ENCODE results near the gene KIF3B. TPM values are rescaled to one million over a fixed set of nuclear protein-coding genes. Genes with fewer than 3 reads are reported as not detected.
"Not testable (repeated sequence)": the region's sequence is repeated elsewhere in the genome, so short reads cannot be mapped to it uniquely, and the experiment has no call there.

The KIF3B gene
- total RNA-seq, 2 experiments from 2014 or later = 27.4 to 27.6 TPM

DNA sequence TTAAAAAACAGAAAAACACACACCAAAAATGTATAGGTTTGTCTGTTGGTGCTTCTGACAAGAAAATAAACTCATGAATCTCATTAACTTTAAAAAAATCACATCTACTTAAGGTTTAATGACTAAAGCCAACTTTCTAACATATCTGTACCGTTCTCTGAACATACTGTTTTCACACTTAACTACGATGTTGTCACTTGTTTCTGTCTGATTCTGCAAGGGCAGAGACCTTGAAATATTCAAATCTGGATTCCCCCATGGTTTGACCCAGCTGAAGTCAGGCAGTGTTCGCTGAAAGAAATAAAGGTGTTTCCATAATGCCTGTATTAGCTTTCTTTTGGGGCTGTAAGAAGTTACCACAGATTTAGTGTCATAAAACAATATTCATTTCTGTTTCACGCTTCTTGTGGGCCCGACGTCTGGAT lies 78.0 kb downstream of the KIF3B start:
- CTCF ChIA-PET = interaction anchor here (1.0 to 1.4 kb wide), 3 partner anchors 11 to 403 kb away, joined by 3 to 5 read pairs (median 3); no protein-coding TSS in a partner anchor
- peaks cover 42% of the 10 kb centered on the region for H3K4me1 Mint-ChIP-seq (ENCODE audit: low read depth)
- intact Hi-C loops (cut with micrococcal nuclease) = loop anchor here (1.0 to 5.0 kb wide), 12 partner anchors 11 to 633 kb away; partner anchors contain the start of genes BCL2L1, NOL4L and TM9SF4
- H3K4me3 Mint-ChIP-seq = peak overlapping the region; percentile 11
- peaks cover 15% of the 10 kb centered on the region for H3K36me3 Mint-ChIP-seq (ENCODE audit: low read depth)
- H3K27me3 Mint-ChIP-seq (ENCODE audit: low read depth) = no peaks in the 10 kb centered on the region
- DNase-seq = peak; percentile 61
- H3K9me3 Mint-ChIP-seq = no peaks in the 10 kb centered on the region
- H3K27ac Mint-ChIP-seq = peak overlapping the region; percentile 92

DNA sequence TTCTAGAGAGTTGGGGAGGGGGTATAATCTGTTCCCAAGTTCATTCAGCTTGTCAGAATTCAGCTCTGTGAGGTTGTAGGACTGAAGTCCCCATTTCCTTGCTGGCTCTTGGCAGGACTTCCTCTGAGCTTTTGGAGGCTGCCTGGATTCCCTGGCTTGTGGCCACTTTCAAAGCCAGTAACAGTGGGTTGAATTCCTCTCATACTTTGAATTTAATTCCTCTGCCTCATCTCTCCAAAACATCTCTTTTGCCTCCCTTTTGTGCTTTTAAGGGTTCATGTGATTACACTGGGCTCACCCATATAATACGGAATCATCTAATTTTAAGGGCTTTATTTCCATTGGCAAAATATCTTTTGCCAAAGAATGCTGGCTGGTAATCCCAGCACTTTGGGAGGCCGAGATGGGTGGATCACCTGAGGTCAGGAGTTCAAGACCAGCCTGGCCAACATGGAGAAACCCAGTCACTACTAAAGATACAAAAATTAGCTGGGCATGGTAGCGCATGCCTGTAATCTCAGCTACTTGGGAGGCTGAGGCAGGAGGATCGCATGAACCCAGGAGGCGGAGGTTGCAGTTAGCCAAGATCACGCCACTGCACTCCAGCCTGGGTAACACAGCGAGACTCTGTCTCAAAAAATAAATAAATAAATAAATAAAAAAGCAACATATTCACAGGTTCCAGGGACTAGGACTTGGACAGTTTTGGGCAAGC lies 78.6 kb downstream of the KIF3B start:
- H3K9me3 Mint-ChIP-seq; DNase-seq; H3K27me3 Mint-ChIP-seq (ENCODE audit: low read depth): not testable (repeated sequence)
- intact Hi-C loops (cut with micrococcal nuclease) = loop anchor here (1.0 to 5.0 kb wide), 12 partner anchors 10 to 634 kb away; partner anchors contain the start of genes BCL2L1, NOL4L and TM9SF4
- Mint-ChIP-seq H3K36me3 (ENCODE audit: low read depth) (peaks cover 17% of the 10 kb centered on the region), H3K27ac (peak overlapping the region; percentile 92), H3K4me3 (peak overlapping the region; percentile 11), H3K4me1 (ENCODE audit: low read depth) (peaks cover 48% of the 10 kb centered on the region)
- CTCF ChIA-PET = interaction anchor here (0.7 to 1.4 kb wide), 6 partner anchors 11 to 403 kb away, joined by 3 to 6 read pairs (median 4); no protein-coding TSS in a partner anchor

DNA sequence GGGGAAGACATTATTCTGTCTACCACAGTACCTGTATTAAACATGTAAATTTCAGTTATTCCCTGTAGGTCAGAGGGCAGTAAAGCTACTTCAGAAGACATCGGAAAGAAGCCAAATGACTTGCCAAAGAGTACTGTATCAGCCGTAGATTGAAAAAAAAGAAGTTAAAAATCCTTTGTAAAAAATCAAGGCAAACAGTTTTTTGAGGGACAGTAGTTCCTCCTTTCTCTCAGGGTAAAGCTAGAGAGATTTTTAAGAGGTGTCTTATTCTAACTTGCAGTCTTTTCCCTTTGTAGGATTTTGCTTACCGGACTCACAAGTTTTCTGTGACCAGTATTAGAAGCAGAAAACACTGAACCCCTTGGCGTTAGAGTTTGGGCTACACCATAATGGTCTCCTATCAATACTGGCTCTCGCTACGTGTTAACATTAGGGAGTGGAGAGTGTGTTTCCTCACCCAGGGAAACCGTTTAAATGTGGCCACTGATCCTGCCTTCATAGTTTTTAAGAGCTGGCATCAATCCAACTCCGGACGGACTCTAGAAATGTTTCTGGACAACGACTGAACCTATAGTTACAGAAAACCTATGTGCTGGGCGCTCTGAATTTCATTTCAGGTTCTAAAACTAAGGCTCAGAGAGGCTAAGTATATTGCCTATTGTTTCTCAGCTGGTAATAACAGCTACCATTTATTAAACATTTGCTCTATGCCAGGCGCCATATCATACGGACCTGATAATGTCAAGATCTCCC lies 79.3 kb downstream of the KIF3B start:
- peaks cover 18% of the 10 kb centered on the region for H3K36me3 Mint-ChIP-seq (ENCODE audit: low read depth)

DNA sequence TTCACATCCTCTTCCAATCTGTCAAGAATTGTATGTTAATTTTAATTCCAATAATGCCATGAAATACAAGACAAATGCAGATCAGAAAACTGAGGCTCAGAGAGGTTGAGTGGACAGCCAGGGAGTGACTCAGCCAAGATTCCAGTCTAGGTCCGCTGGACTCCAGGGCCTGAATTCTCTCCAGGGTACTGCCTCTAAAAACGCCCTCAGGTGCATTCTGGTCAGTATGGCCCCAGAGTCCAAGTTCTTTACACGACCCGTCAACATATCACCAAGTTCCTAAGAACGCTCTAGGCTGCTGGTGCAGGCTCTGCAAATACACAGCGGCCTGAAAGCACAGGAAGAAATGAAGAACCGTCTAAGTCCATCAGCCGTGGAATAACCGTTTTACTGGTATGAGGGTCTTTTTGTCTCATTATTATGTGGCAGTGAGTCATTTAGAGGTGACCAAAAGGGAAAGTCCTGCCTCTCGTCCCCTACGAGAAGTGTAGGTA lies 80.0 kb downstream of the KIF3B start:
- intact Hi-C loops (cut with micrococcal nuclease) = loop anchor here (5.0 kb wide), 3 partner anchors 230 to 615 kb away; partner anchors contain the start of genes NOL4L and TM9SF4
- H3K4me3 Mint-ChIP-seq = peak overlapping the region; percentile 97
- H3K27ac Mint-ChIP-seq = peak overlapping the region; percentile 100
- H3K36me3 Mint-ChIP-seq (ENCODE audit: low read depth) = peaks cover 18% of the 10 kb centered on the region
- peaks cover 61% of the 10 kb centered on the region for H3K4me1 Mint-ChIP-seq (ENCODE audit: low read depth)
- H3K9me3 Mint-ChIP-seq = no peaks in the 10 kb centered on the region
- DNase-seq = no peak
- no peaks in the 10 kb centered on the region for H3K27me3 Mint-ChIP-seq (ENCODE audit: low read depth)
- CTCF ChIA-PET = no interaction called here

More for the DNA sequence above, 79.3 kb downstream of the KIF3B start:
- Mint-ChIP-seq H3K27me3 (ENCODE audit: low read depth) (no peaks in the 10 kb centered on the region), H3K4me3 (peak overlapping the region; percentile 97), H3K4me1 (ENCODE audit: low read depth) (peaks cover 55% of the 10 kb centered on the region), H3K9me3 (no peaks in the 10 kb centered on the region), H3K27ac (peak overlapping the region; percentile 100)
- DNase-seq = no peak
- CTCF ChIA-PET = interaction anchor here (0.5 to 1.4 kb wide), 6 partner anchors 10 to 404 kb away, joined by 3 to 6 read pairs (median 4); no protein-coding TSS in a partner anchor
- intact Hi-C loops (cut with micrococcal nuclease) = loop anchor here (5.0 kb wide), 3 partner anchors 231 to 616 kb away; partner anchors contain the start of genes NOL4L and TM9SF4

DNA sequence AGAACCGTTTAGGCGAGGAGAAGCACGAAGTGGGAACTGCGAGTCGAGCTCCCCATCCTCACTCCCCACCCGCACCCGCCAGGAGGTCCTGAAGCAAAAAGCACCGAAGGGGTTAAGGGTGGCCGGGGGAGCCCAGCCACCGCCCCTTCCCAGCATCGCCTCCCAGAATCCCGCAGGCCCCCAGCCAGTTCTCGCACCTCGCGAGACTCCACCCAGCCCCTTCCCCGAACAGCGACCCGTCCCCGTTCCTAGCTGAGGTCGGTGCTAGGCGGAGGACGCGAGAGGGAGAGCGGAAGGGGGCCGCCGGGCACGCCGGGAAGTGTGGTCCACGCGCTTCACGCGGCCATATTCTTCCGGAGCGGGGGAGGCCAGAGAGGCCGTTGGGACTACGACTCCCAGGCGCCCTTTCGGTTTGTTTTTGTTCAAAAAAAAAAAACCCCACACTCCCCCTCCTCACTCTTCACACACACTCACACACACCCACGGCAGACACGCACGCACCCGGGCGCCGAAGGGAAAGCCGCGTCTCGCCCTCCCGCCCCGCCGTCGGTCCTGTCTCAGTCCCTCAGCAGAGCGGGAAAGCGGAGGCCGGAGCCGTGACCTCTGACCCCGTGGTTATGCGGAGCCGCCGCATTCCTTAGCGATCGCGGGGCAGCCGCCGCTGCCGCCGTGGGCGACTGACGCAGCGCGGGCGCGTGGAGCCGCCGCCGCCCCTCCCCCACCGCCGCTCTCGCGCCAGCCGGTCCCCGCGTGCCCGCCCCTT lies 80.6 kb downstream of the KIF3B start, which contains the start of gene ASXL1:
ASXL1 (plus strand) TSS at position 463 of the 763 bp plus-strand sequence. CDS start 445 bp downstream, outside the sequence.
- H3K36me3 Mint-ChIP-seq (ENCODE audit: low read depth) = peaks cover 20% of the 10 kb centered on the region

DNA sequence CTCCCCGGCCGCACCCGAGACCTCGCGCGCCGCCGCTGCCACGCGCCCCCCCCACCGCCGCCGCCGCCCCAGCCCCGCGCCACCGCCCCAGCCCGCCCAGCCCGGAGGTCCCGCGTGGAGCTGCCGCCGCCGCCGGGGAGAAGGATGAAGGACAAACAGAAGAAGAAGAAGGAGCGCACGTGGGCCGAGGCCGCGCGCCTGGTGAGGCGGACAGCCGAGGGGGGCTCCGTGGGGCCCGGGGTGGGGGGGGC lies 81.1 kb downstream of the KIF3B start:
- Mint-ChIP-seq H3K4me3 (no peak overlapping the region), H3K36me3 (ENCODE audit: low read depth) (peaks cover 20% of the 10 kb centered on the region), H3K4me1 (ENCODE audit: low read depth) (peaks cover 72% of the 10 kb centered on the region), H3K9me3 (no peaks in the 10 kb centered on the region), H3K27ac (no peak overlapping the region), H3K27me3 (ENCODE audit: low read depth) (no peaks in the 10 kb centered on the region)
- CTCF ChIA-PET = interaction anchor here (0.9 to 2.0 kb wide), 4 partner anchors 11 to 154 kb away, joined by 3 to 4 read pairs (median 4); no protein-coding TSS in a partner anchor
- intact Hi-C loops (cut with micrococcal nuclease) = loop anchor here (1.0 to 5.0 kb wide), 5 partner anchors 154 to 614 kb away; partner anchors contain the start of genes NOL4L and TM9SF4
- DNase-seq = no peak

More for the DNA sequence above, 80.6 kb downstream of the KIF3B start, which contains the start of gene ASXL1:
- CTCF ChIA-PET = interaction anchor here (0.7 to 2.0 kb wide), 3 partner anchors 72 to 150 kb away, joined by 3 to 4 read pairs (median 3); no protein-coding TSS in a partner anchor
- H3K4me1 Mint-ChIP-seq (ENCODE audit: low read depth) = peaks cover 67% of the 10 kb centered on the region
- H3K27ac Mint-ChIP-seq = peak within 1 kb of the TSS; percentile 100
- H3K9me3 Mint-ChIP-seq = no peaks in the 10 kb centered on the region
- H3K4me3 Mint-ChIP-seq = peak within 1 kb of the TSS; percentile 97
- DNase-seq = peak; percentile 97
- intact Hi-C loops (cut with micrococcal nuclease) = loop anchor here (1.0 to 5.0 kb wide), 5 partner anchors 154 to 614 kb away; partner anchors contain the start of genes NOL4L and TM9SF4
- no peaks in the 10 kb centered on the region for H3K27me3 Mint-ChIP-seq (ENCODE audit: low read depth)

DNA sequence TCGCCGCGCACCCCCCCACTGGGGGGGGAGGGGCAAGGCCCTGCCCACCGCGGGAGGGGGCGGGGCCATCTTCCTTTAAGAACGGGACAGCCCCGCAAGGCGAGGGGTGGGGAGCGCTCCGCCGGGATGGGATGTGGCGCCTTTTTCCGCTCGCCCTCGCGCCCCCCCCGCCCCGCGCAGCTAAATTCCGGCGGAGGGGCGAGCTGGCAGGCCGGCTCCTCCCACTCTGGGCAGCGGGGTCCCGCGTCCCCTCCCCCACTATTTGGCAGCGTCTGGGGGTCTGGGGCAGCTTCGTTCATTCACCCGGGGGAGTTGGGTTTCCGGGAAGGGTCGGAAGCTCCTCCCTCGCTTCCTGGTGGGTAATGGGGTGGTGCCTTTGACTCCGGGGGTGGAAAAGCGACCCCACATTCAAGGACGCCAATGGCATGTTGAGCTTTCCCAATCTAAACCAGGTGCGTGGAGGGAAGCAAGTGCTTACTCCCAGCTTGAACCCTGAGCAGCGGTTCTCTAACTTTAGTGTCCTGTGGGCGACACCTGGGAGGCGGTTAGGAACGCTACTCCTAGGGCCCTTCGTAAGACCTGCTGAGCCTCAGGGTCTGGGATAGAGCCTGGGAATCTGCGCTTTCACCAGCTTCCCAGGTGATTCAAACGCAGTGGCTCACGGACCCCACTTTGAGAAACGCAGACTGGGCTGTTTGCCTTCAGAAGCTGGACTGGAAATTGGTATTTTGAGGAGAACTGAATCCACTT lies 81.6 kb downstream of the KIF3B start:
- peak overlapping the region; percentile 93 for H3K4me3 Mint-ChIP-seq
- H3K36me3 Mint-ChIP-seq (ENCODE audit: low read depth) = peaks cover 20% of the 10 kb centered on the region
- DNase-seq = peak; percentile 86
- no peaks in the 10 kb centered on the region for H3K27me3 Mint-ChIP-seq (ENCODE audit: low read depth)
- H3K4me1 Mint-ChIP-seq (ENCODE audit: low read depth) = peaks cover 73% of the 10 kb centered on the region
- H3K27ac Mint-ChIP-seq = peak overlapping the region; percentile 95
- CTCF ChIA-PET = interaction anchor here (0.7 to 2.0 kb wide), 10 partner anchors 10 to 328 kb away, joined by 3 to 4 read pairs (median 3); no protein-coding TSS in a partner anchor
- H3K9me3 Mint-ChIP-seq = no peaks in the 10 kb centered on the region
- intact Hi-C loops (cut with micrococcal nuclease) = loop anchor here (1.0 to 5.0 kb wide), 6 partner anchors 155 to 613 kb away; partner anchors contain the start of genes NOL4L and TM9SF4

DNA sequence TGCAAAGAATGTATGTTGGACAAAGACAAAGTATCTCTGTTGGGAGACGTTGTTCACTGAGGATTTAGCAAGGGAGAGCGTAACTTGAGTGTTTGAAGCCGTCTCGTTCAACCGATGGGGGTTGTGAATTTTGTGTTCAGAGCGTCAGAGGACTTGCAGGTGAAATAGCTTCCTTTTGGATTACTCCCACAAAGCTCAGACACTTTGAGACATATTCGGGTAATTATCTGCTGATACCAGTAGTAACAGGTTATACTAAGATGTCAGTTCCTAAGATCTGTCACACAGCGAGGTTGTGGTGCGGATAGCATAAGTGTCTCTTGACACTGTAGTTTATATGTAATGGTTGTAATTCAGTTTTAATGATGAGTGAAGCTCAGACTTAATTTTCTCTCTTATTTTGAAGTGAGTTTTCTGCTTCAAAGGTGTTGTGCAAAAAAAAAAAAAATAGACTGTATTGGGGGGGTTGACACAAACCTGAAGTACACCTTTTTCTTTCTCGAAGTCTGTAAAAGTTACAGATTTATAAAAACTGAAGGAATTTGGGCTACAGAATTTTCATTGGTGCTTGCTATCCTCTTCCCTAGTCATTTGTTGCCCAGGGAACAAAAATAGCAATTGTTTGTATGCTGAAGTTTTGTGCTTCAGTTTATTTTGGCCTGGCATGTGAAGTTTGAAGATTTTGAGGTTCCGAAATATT lies 82.3 kb downstream of the KIF3B start:
- no peaks in the 10 kb centered on the region for H3K27me3 Mint-ChIP-seq (ENCODE audit: low read depth)
- peak overlapping the region; percentile 93 for H3K4me3 Mint-ChIP-seq
- H3K9me3 Mint-ChIP-seq = no peaks in the 10 kb centered on the region
- CTCF ChIA-PET = interaction anchor here (0.7 to 2.0 kb wide), 9 partner anchors 10 to 329 kb away, joined by 3 to 4 read pairs (median 3); no protein-coding TSS in a partner anchor
- peak overlapping the region; percentile 95 for H3K27ac Mint-ChIP-seq
- H3K4me1 Mint-ChIP-seq (ENCODE audit: low read depth) = peaks cover 70% of the 10 kb centered on the region
- H3K36me3 Mint-ChIP-seq (ENCODE audit: low read depth) = peaks cover 20% of the 10 kb centered on the region
- DNase-seq = peak; percentile 46
- intact Hi-C loops (cut with micrococcal nuclease) = loop anchor here (1.0 to 5.0 kb wide), 4 partner anchors 181 to 613 kb away; partner anchors contain the start of genes NOL4L and TM9SF4

DNA sequence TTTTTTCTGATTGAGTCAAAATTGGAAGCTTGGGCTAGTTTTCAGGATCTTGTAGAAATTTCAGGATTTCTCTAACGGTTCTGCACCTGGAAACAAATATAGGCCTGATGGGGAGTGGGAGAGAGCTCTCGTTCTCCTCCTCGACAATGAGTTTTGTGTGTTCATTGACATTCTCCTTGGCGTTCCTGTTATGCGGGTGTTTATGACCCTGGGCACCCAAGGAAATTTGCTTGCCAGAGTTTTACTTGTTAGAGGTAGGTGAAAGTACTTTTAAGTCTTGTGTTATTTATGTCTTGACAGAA lies 82.8 kb downstream of the KIF3B start:
- H3K36me3 Mint-ChIP-seq (ENCODE audit: low read depth) = peaks cover 20% of the 10 kb centered on the region

DNA sequence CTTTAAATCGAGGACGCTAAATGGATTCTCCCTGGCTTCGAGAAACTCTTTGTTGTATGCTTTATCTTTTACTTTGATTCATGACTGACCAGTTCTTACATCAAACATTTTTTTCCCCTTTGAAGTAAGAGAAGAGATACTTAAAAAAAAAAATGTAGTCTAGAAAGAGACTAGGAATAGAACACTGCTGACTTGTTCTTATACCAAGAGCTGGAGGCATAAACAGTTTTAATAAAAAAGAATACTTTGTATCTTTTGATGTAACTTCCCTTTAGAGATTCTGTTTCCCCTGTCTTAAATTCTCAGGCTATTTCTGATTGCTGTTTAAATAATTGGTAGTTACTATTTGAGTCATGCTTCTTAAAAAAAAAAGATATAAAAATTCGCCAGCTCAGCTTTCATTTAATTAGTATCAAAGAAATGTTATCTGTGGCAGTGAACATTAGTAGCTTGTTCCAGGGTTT lies 85.5 kb downstream of the KIF3B start:
- CTCF ChIA-PET = interaction anchor here (0.6 kb wide), 1 partner anchor 59 kb away, joined by 3 read pairs; no protein-coding TSS in a partner anchor
- intact Hi-C loops (cut with micrococcal nuclease) = no loop called here
- H3K4me1 Mint-ChIP-seq (ENCODE audit: low read depth) = peaks cover 74% of the 10 kb centered on the region
- peak overlapping the region; percentile 95 for H3K27ac Mint-ChIP-seq
- no peaks in the 10 kb centered on the region for H3K9me3 Mint-ChIP-seq
- H3K4me3 Mint-ChIP-seq = peak overlapping the region; percentile 93
- no peaks in the 10 kb centered on the region for H3K27me3 Mint-ChIP-seq (ENCODE audit: low read depth)
- peaks cover 28% of the 10 kb centered on the region for H3K36me3 Mint-ChIP-seq (ENCODE audit: low read depth)
- DNase-seq = no peak

More for the DNA sequence above, 82.8 kb downstream of the KIF3B start:
- peak overlapping the region; percentile 93 for H3K4me3 Mint-ChIP-seq
- peaks cover 70% of the 10 kb centered on the region for H3K4me1 Mint-ChIP-seq (ENCODE audit: low read depth)
- H3K9me3 Mint-ChIP-seq = no peaks in the 10 kb centered on the region
- intact Hi-C loops (cut with micrococcal nuclease) = no loop called here
- peak overlapping the region; percentile 95 for H3K27ac Mint-ChIP-seq
- no peak for DNase-seq
- H3K27me3 Mint-ChIP-seq (ENCODE audit: low read depth) = no peaks in the 10 kb centered on the region
- CTCF ChIA-PET = interaction anchor here (1.6 kb wide), 1 partner anchor 18 kb away, joined by 3 read pairs; no protein-coding TSS in a partner anchor
